ENCODE data around the gene CPTP.

CPTP gene

DNA sequence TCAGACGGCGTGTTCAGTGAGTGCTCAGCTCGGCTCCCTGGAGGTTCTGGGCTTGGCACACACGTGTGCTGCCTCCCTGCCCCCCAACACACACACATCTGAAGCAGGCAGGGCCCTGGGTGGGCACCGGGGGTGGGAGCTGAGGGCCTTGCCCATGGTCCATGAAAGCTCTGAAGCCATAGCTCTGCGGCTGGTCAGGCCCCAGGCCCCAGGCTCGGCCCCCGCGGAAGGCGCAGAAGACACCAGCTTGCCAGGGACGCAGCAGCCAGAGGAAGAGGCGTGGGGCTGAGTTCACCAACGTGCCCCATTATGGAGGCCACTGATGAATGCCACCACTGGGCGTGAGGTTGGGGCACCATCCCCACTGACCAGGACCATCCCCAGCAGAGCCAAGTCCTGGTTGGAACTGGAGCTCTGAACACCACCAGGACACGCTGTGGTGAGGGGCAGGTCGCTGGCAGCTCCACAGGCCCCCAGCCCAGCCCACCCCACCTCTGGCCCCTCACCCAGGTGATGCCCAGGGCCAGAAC is 46.2 kb downstream of the CPTP start:
- no peak for DNase-seq

DNA sequence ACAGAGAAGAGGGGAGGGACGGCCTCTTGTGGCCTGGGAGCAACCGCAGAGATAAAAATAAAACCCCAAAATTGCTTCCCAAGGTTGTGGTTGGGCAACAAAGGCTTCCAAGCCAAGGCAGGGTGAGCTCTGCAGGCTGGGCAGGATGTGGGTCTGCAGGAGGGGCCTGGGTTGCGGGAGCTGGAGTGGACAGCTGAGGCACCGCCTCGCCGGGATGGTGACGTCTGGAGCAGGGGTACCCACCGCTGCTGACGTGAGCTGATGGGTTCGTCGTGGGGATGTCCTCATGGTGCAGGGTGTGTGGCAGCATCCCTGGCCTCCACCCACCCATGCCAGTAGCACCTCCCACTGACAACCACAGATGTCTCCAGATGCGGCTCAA is 46.8 kb downstream of the CPTP start:
- peak; percentile 89 for DNase-seq

DNA sequence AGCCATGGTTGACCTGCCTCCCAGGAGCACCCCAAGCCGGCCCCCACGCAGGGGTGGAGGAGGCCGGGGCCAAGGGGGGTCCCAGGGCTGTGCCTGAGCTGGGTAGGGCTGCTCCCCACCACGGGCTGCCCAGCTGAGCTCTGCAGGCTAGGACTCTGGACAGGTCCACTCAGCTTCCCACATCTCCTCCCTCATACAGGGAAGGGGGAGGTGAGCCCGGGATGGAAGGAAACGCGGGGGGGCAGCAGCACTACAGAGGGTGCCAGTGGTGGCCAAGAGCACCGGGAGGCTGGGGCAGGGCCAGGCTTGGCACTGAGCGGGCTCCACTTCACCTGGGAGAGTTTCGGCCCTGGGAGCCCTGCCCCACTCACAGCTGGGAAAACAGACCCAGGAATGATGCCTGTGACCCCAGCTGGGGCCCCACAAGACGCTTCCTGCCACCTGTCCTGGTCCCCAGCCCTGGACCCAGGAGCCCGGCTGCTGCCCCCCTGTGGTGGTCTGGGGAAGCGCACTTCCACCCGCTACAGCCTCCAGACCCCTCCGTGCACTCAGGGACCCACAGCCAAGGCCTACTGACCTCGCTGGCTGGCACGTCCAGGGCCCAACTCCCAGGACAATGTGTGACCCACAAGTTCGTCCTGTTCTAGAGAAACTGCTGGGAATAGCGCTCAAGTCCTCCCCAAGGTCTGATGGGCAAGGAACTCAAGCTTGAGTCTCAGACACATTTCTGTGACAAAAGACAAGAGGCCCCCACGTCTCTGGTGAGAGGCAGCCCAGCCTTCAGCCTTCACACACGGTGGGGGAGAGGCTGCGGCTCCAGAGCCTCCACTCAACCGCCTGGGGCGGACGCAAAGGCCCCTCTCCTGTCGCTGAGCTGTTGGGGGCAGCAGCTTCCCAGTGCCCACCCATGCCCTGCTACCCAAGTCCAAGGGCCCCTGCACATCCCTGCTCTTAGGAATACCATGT is 47.4 kb downstream of the CPTP start:
- peak; percentile 76 for DNase-seq

DNA sequence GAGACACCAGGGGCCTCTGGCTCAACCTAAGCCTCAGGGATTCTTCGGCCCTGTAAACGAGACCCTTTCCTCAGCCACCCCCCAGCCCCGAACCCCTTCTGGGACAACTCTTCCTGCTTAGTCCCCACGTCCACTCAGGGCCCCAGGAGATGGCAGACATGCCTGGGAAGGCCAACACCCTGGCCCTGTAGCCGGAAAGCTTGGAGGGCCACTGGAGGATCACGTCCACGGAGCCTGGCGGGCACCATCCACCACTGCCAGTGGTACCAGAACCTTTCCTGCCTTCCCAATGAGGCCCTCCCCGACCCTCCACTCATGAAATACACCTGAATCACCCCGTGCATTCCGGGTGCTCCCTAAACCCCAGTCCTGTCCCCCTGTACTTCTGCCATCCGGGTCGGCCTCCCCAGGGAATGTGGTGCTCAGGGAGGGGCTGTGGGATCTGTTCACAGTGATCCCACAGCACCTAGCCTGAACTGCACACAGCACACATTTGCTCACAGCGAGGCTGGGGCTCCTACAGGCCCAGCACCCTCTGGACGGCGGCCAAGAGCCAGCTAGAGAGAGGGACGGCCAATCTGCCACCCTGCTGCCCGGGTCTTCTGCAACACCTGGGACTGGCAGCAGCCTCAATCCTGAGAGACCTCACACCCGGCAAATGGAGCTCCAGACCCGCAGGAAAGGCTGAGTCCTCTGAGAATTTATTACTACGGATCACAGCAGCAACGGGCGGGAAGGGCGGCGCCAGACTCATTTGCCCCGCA is 48.6 kb downstream of the CPTP start:
- DNase-seq = no peak

DNA sequence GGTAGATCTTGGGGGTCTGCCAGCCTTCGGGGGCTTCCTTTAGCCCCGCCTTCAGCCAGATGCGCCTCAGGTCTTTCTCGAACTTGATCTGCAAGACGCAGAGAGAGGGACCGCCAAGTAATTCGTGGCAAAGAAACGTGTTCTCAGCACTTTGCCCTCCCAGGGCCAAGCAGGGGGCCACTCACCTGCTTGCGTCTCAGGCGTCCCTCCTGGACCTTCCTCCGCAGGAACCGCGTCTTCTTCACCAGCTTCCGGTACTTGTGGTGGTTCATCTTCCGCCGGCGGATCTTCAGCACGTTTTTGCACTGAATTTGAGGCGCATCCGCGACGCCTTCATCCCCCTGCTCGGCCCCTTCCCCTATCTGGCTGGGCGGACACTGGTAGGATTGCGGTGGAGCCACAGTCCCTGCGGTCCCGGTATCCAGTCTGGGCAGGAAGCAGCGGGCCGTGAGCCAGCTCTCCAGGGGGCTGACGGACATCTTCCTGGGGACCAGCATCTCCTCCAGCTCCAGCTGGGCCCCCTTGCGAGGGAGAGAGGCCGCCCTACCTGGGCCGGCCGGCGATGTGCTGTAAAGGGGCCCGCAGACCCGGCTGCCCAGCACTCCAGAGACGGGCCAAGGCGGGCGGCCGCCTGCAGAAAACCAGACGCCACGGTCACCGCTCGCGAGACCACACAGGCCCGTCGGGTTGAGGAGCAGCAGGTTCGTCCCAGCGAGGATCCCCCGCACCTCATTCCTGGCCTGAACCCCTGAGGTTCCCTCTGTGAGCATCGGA is 49.4 kb downstream of the CPTP start:
- DNase-seq = no peak

DNA sequence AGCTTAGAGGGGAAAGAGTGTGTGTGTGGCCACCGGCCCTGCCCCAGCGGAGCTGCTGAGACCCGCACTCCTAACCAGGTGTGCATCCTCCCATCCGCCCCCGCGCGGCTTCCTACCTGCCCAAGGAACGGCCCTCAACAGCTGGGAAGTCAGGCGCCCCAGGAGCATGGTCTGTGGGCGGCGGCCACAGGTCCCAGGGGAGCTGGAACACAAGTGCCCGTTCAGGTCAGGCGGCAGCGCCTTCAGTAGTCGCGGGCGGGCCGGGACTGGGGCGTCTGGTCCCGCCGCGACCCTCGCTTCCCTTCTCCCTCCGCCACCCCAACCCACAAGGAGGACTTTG is 50.0 kb downstream of the CPTP start:
- DNase-seq = peak; percentile 44

DNA sequence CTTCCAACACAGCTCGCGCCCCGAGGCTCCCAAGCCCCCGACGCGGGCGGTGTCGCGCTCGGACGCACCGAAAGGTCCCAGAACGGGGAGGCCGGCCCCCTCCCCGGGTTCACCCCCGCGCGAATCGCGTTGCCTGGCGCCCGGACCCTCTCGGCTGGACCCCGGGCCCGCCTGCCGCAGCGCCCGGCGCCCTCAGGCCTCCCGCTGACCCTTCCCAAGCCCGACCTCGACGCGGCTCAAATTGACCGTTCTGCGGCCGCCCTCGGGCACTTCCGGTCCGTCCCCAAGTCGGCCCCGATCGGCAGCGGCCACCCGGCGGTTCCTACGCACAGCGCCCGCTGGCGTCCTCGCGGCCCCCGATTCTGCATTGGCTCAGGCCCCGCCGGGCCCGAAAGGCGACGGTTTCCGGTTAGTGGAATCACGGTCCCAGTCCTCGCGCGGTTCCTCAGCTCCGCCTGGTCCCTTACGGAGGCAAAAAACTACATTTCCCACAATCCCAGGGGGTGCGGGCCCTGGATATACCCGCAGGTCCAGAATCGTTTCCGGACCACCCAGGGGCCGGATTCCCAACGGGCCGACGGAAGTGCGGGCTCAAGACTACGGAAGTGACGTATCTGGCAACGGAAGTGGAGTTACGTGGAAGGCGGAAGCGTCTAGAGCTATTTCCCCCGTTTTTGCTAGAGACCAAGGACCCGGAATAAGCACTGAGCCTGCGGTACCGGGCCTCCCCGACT is 50.5 kb downstream of the CPTP start, which contains the start of gene AURKAIP1:
Gene AURKAIP1 (minus strand): TSS at position 279 of the 734 bp plus-strand sequence. CDS start 451 bp downstream, outside the sequence.
- DNase-seq = peak; percentile 99

DNA sequence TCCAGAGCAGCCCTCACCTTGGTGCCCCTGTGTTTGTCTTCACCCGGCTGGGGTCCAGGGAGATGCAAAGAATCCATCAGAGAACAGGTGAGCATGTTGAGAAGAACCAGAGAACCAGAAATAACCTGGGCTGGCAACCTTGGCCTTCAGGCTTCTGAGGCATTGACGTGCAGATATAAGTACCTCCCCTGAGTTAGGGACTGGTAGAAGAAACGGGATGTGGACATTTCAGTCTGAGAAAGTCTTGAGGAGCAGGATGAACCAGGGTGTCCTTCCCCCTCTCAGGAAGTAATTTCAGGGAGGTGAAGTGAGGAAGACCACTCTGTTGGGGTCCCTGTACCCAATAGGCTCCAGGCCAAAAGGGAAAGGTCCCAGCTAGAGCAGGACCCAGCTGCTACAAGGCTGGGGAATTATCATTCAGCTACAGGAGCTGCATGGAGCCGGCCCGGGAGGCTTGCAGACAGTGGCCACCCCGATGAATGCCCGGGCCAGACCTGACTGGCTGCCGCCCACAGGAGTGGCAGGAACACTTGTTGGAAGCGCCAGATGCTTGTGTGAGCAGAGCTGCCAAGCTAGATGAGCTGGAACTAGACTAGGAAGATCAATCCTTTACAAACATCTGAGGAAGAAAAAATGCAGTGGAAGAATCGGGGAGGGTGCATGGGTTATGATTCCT is 52.1 kb downstream of the CPTP start:
- no peak for DNase-seq

DNA sequence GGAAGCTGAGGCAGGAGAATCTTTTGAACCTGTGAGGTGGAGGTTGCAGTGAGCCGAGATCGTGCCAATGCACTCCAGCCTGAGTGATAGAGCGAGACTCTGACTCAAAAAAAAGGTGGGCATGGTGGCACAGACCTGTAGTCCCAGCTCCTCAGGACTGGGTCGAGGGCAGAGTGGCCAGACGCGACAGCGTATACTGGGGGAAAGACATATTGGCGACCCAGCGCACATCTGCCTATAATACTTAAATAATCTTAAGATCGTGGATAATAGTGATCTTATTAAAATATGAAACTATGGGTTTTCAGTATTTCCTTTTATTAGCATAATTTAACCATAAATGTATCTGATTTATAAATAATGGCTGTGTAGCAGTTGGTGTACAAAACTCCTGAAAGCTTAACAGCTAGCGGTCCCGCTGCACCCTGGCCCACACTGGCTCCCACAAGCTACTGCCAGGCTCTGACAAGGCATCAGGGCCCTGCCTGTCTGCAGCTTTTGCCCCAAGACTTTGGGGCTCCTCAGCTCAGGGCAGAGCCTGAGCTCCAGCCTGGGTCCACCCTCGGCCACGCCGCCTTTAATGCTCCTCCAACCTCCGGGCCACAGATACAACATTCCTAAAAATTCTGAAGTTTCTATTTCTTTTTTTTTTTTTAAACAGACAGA is 53.1 kb downstream of the CPTP start:
- no peak for DNase-seq

Measured in hematopoietic multipotent progenitor cell treated with erythropoietin and hydrocortisone succinate and interleukin-3 and kit ligand, for 6 days (in vitro differentiated cells).